ENCODE results near the gene ZBTB7C.

- TF ChIP-seq CTCF (IDR thresholded peaks at IDR 0.05; ENCODE audit: borderline replicate concordance, extremely low read depth, low read length, poor library complexity, severe bottlenecking) (no peak), EZH2 (IDR thresholded peaks at IDR 0.05; ENCODE audit: borderline replicate concordance, low read depth, low read length, severe bottlenecking) (no peak)
Observed at GRCh38 chr18:47992266-47992665, 416.9 kb downstream of the ZBTB7C start.
